Measurements from ENCODE around the gene CPPED1. TPM values are rescaled to one million over a fixed set of nuclear protein-coding genes. Genes with fewer than 3 reads are reported as not detected.

The CPPED1 gene
- total and polyA plus RNA-seq, 2 donors from 2014 or later, result 29.7 to 41.1 TPM

DNA sequence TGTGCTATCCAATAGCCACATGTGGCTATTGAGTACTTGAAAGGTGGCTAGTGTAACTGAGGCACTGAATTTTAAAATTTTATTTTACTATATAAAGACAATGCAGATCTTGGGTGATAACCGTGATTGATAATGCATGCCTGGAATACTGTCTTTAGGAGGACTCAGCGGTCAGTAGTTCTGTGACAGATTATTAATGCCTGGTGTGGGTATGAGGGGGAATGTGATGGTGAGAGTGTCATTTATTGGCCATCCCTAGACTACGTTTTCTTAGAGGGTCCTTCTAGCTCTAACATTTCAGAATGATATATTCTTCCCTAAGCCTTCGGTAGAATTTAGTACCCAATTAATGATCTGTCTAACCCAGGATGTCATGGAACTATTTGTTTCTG lies 157.6 kb downstream of the CPPED1 start:
- peaks cover 0 to 8% (median 3%) of the 10 kb centered on the region in 3 donors for H3K4me1 ChIP-seq (ENCODE audit: control insufficient read depth in 2 of 3, insufficient read depth in 2 of 3, low read depth in 1 of 3, low read length in 3 of 3)
- intact Hi-C loops (cut with DNase I), result no loop called here
- TF ChIP-seq, protein P1, sequence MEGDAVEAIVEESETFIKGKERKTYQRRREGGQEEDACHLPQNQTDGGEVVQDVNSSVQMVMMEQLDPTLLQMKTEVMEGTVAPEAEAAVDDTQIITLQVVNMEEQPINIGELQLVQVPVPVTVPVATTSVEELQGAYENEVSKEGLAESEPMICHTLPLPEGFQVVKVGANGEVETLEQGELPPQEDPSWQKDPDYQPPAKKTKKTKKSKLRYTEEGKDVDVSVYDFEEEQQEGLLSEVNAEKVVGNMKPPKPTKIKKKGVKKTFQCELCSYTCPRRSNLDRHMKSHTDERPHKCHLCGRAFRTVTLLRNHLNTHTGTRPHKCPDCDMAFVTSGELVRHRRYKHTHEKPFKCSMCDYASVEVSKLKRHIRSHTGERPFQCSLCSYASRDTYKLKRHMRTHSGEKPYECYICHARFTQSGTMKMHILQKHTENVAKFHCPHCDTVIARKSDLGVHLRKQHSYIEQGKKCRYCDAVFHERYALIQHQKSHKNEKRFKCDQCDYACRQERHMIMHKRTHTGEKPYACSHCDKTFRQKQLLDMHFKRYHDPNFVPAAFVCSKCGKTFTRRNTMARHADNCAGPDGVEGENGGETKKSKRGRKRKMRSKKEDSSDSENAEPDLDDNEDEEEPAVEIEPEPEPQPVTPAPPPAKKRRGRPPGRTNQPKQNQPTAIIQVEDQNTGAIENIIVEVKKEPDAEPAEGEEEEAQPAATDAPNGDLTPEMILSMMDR (IDR thresholded peaks at IDR 0.05; ENCODE audit: borderline replicate concordance, extremely low read depth, insufficient read depth), result no peak
- DNase-seq (no peak), FAIRE-seq (no peak)
- H3K4me3 ChIP-seq (ENCODE audit: low read length in 3 of 3), result no peak overlapping the region
- no peaks in the 10 kb centered on the region for H3K36me3 ChIP-seq (ENCODE audit: control insufficient read depth in 2 of 3, insufficient read depth in 3 of 3, low read length in 3 of 3)
- H3K27me3 ChIP-seq (ENCODE audit: control insufficient read depth, insufficient read depth, low read length), result no peaks in the 10 kb centered on the region
- no peak overlapping the region for H3K9ac ChIP-seq (ENCODE audit: low read length in 3 of 3)
- no peak overlapping the region for H3K27ac ChIP-seq (ENCODE audit: low read depth in 2 of 2, low read length in 2 of 2)
- H3K9me3 ChIP-seq (ENCODE audit: control insufficient read depth in 2 of 3, insufficient read depth in 1 of 3, low read length in 3 of 3), result no peaks in the 10 kb centered on the region

DNA sequence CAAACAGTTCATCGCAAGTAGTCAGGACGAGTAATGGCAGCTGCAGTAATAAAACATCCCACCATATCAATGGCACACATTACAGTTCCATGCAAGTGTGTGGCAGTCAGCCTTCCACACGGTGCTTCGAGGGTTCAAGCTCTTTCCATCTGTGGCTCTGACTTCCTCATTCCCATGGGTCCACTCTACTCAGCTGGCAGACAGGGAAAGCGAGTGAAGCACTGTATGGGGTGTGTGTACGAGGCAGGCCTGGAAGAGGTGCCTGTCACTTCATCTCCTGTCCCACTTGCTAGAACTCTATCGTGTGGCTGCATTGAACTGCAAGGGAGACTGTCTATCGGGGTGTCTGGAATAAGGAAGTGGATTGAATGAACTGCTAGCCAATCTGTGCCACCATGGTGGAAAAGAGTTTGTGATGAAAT lies 160.6 kb downstream of the CPPED1 start:
- Histone ChIP-seq H3K4me3 (ENCODE audit: low read length in 3 of 3) (no peak overlapping the region), H3K9me3 (ENCODE audit: control insufficient read depth in 2 of 3, insufficient read depth in 1 of 3, low read length in 3 of 3) (no peaks in the 10 kb centered on the region), H3K4me1 (ENCODE audit: control insufficient read depth in 2 of 3, insufficient read depth in 2 of 3, low read depth in 1 of 3, low read length in 3 of 3) (peaks cover 0 to 8% (median 3%) of the 10 kb centered on the region in 3 donors), H3K27me3 (ENCODE audit: control insufficient read depth, insufficient read depth, low read length) (no peaks in the 10 kb centered on the region), H3K27ac (ENCODE audit: low read depth in 2 of 2, low read length in 2 of 2) (no peak overlapping the region), H3K36me3 (ENCODE audit: control insufficient read depth in 2 of 3, insufficient read depth in 3 of 3, low read length in 3 of 3) (no peaks in the 10 kb centered on the region), H3K9ac (ENCODE audit: low read length in 3 of 3) (no peak overlapping the region)
- FAIRE-seq (no peak), DNase-seq (no peak)
- intact Hi-C loops (cut with DNase I), result no loop called here
- TF ChIP-seq, protein P1 (IDR thresholded peaks at IDR 0.05; ENCODE audit: borderline replicate concordance, extremely low read depth, insufficient read depth), result no peak

DNA sequence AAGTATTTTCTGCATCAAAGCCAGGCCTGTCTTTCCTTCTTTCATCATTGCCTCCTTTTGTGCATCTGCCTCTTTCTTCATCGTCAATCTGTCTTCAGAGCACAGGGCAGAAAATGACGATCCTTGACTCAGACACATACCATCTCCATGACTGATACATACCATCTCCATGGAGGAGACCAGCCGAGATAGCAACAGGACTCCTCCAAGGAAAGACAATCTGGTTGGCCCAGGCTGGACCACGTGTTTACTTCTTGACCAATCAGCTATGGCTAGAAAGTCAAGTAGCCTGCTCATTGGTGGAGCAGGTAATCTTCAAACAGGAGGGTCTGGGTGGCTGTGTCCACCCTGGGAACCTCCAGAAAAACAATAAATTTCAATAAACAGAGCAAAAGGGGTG lies 164.6 kb downstream of the CPPED1 start:
- no peaks in the 10 kb centered on the region for H3K36me3 ChIP-seq (ENCODE audit: control insufficient read depth in 2 of 3, insufficient read depth in 3 of 3, low read length in 3 of 3)
- H3K4me3 ChIP-seq (ENCODE audit: low read length in 3 of 3), result no peak overlapping the region
- DNase-seq (no peak), FAIRE-seq (no peak)
- TF ChIP-seq, protein P1 (IDR thresholded peaks at IDR 0.05; ENCODE audit: borderline replicate concordance, extremely low read depth, insufficient read depth), result no peak
- no peak overlapping the region for H3K9ac ChIP-seq (ENCODE audit: low read length in 3 of 3)
- no peak overlapping the region for H3K27ac ChIP-seq (ENCODE audit: low read depth in 2 of 2, low read length in 2 of 2)
- intact Hi-C loops (cut with DNase I), result no loop called here
- no peaks in the 10 kb centered on the region for H3K4me1 ChIP-seq (ENCODE audit: control insufficient read depth in 2 of 3, insufficient read depth in 2 of 3, low read depth in 1 of 3, low read length in 3 of 3)
- H3K27me3 ChIP-seq (ENCODE audit: control insufficient read depth, insufficient read depth, low read length), result no peaks in the 10 kb centered on the region
- H3K9me3 ChIP-seq (ENCODE audit: control insufficient read depth in 2 of 3, insufficient read depth in 1 of 3, low read length in 3 of 3), result no peaks in the 10 kb centered on the region

DNA sequence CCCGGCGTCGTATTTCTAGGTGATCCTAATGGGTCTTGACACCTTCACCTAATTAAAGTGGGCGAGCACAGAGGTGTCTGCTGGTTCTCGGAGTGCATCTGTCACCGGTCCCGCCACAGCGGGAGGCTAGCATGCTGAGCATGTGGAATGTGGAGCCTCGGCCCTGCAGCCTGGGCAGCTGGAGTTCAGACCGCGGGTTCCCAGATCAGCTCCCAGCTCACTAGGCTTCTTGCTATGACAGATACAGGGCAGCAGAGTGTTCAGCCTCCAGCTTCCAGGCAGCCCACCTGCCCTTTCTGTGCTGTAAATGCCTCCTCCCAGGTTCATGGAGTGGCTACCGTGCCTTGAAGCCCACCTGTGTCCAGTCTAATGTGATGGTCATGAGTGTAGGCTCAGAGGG lies 166.7 kb downstream of the CPPED1 start:
- Histone ChIP-seq H3K9me3 (ENCODE audit: control insufficient read depth in 2 of 3, insufficient read depth in 1 of 3, low read length in 3 of 3) (no peaks in the 10 kb centered on the region), H3K9ac (ENCODE audit: low read length in 3 of 3) (no peak overlapping the region), H3K4me3 (ENCODE audit: low read length in 3 of 3) (no peak overlapping the region), H3K27me3 (ENCODE audit: control insufficient read depth, insufficient read depth, low read length) (no peaks in the 10 kb centered on the region), H3K36me3 (ENCODE audit: control insufficient read depth in 2 of 3, insufficient read depth in 3 of 3, low read length in 3 of 3) (no peaks in the 10 kb centered on the region), H3K4me1 (ENCODE audit: control insufficient read depth in 2 of 3, insufficient read depth in 2 of 3, low read depth in 1 of 3, low read length in 3 of 3) (no peaks in the 10 kb centered on the region), H3K27ac (ENCODE audit: low read depth in 2 of 2, low read length in 2 of 2) (no peak overlapping the region)
- intact Hi-C loops (cut with DNase I), result no loop called here
- peak in 3 of 5 donors; percentile 29 to 41 (median 31) for DNase-seq
- TF ChIP-seq, protein P1 (IDR thresholded peaks at IDR 0.05; ENCODE audit: borderline replicate concordance, extremely low read depth, insufficient read depth), result no peak
- no peak for FAIRE-seq

Data from kidney (tissue), 14 donors.